H9 (cell line): ENCODE results near the gene ELAPOR1. TPM values are rescaled to one million over a fixed set of nuclear protein-coding genes. Genes with fewer than 3 reads are reported as not detected.

Experiments
- DNase-seq: peaks from one replicate; pipeline ENCODE4 v3.0.0-alpha.2; 2017
- H2AFZ ChIP-seq: one replicate; pipeline ENCODE4 v1.6.1; 2013; ENCODE audit warnings: mild to moderate bottlenecking, low read length, control low read depth, moderate library complexity
- H2AK5ac ChIP-seq: 2 replicates; pipeline ENCODE4 v1.6.1; 2013; ENCODE audit warnings: low read length, control low read depth, mixed read lengths; ENCODE audit not compliant: insufficient read length
- H2BK120ac ChIP-seq: one replicate; pipeline ENCODE4 v1.6.1; 2013; ENCODE audit warnings: low read depth, mild to moderate bottlenecking, low read length, control low read depth, inconsistent platforms; ENCODE audit not compliant: poor library complexity, severe bottlenecking
- H2BK12ac ChIP-seq: 2 replicates; pipeline ENCODE4 v1.6.1; 2013; ENCODE audit warnings: low read length, control low read depth, mixed read lengths, low read depth; ENCODE audit not compliant: insufficient read length
- H2BK15ac ChIP-seq: 2 replicates; pipeline ENCODE4 v1.6.1; 2013; ENCODE audit warnings: low read depth, low read length, control low read depth
- H2BK20ac ChIP-seq: one replicate; pipeline ENCODE4 v1.6.1; 2013; ENCODE audit warnings: low read depth, mild to moderate bottlenecking, low read length, control low read depth, inconsistent platforms; ENCODE audit not compliant: poor library complexity, severe bottlenecking
- H2BK5ac ChIP-seq: 2 replicates; pipeline ENCODE4 v1.6.1; 2013; ENCODE audit warnings: low read length, control low read depth, mixed read lengths; ENCODE audit not compliant: insufficient read length
- H3K14ac ChIP-seq: 2 replicates; pipeline ENCODE4 v1.6.1; 2013; ENCODE audit warnings: low read length, control low read depth; ENCODE audit not compliant: insufficient read depth
- H3K18ac ChIP-seq: 2 replicates; pipeline ENCODE4 v1.6.1; 2013; ENCODE audit warnings: low read depth, mild to moderate bottlenecking, mixed read lengths, low read length, control low read depth; ENCODE audit not compliant: insufficient read length
- H3K23ac ChIP-seq: 2 replicates; pipeline ENCODE4 v1.6.1; 2013; ENCODE audit warnings: low read length, control low read depth, mixed read lengths, low read depth; ENCODE audit not compliant: insufficient read length
- H3K23me2 ChIP-seq: 2 replicates; pipeline ENCODE4 v1.6.1; 2013; ENCODE audit warnings: low read depth, mild to moderate bottlenecking, mixed read lengths, low read length, control low read depth; ENCODE audit not compliant: insufficient read length, poor library complexity, severe bottlenecking
- H3K27ac ChIP-seq: 2 replicates; pipeline ENCODE4 v1.5.1; 2013; ENCODE audit warnings: low read length, control low read depth, mixed read lengths, low read depth; ENCODE audit not compliant: insufficient read length
- H3K27me3 ChIP-seq: 2 replicates; pipeline ENCODE4 v1.6.1; 2013; ENCODE audit warnings: low read length, control low read depth, inconsistent platforms; ENCODE audit not compliant: insufficient read depth
- H3K4ac ChIP-seq: 2 replicates; pipeline ENCODE4 v1.6.1; 2013; ENCODE audit warnings: low read depth, mild to moderate bottlenecking, control low read depth, inconsistent platforms, low read length, moderate library complexity
- H3K4me1 ChIP-seq: 2 replicates; pipeline ENCODE4 v1.6.1; 2013; ENCODE audit warnings: low read length, control low read depth, inconsistent platforms; ENCODE audit not compliant: insufficient read depth
- H3K4me2 ChIP-seq: 2 replicates; pipeline ENCODE4 v1.6.1; 2013; ENCODE audit warnings: low read length, control low read depth, mixed read lengths; ENCODE audit not compliant: insufficient read length, insufficient read depth
- H3K56ac ChIP-seq: 2 replicates; pipeline ENCODE4 v1.6.1; 2013; ENCODE audit warnings: low read depth, mild to moderate bottlenecking, mixed read lengths, low read length, control low read depth; ENCODE audit not compliant: insufficient read length
- H3K79me1 ChIP-seq: 2 replicates; pipeline ENCODE4 v1.6.1; 2013; ENCODE audit warnings: low read depth, mild to moderate bottlenecking, moderate library complexity, low read length, control low read depth, inconsistent platforms; ENCODE audit not compliant: insufficient read depth, poor library complexity, severe bottlenecking
- H3K79me2 ChIP-seq: 2 replicates; pipeline ENCODE4 v1.6.1; 2013; ENCODE audit warnings: low read length, control low read depth, inconsistent platforms; ENCODE audit not compliant: insufficient read depth
- H3K9ac ChIP-seq: 2 replicates; pipeline ENCODE4 v1.6.1; 2013; ENCODE audit warnings: low read length, control low read depth, mixed read lengths; ENCODE audit not compliant: insufficient read length; ENCODE audit errors: extremely low read depth
- H3K9me3 ChIP-seq: one replicate; pipeline ENCODE4 v1.6.1; 2013; ENCODE audit warnings: low read depth, low read length, inconsistent platforms; ENCODE audit not compliant: control insufficient read depth
- H3T11ph ChIP-seq: one replicate; pipeline ENCODE4 v1.6.1; 2013; ENCODE audit warnings: mild to moderate bottlenecking, low read length, control low read depth, inconsistent platforms
- H4K20me1 ChIP-seq: one replicate; pipeline ENCODE4 v1.6.1; 2013; ENCODE audit not compliant: control insufficient read depth, insufficient read length, insufficient read depth
- H4K5ac ChIP-seq: 2 replicates; pipeline ENCODE4 v1.6.1; 2013; ENCODE audit warnings: low read depth, mild to moderate bottlenecking, mixed read lengths, low read length, control low read depth; ENCODE audit not compliant: insufficient read length
- H4K8ac ChIP-seq: replicated peaks from 2 replicates; pipeline ENCODE4 v1.6.1; 2013; ENCODE audit warnings: low read length, control low read depth, mixed read lengths, low read depth; ENCODE audit not compliant: insufficient read length
- H4K91ac ChIP-seq: 2 replicates; pipeline ENCODE4 v1.6.1; 2013; ENCODE audit warnings: low read depth, mild to moderate bottlenecking, moderate library complexity, mixed read lengths, low read length, control low read depth; ENCODE audit not compliant: insufficient read length
- H3K27ac Mint-ChIP-seq, 3 experiments: 2 replicates in 2 of 3; 3 replicates in 1 of 3; pipeline ENCODE4 v1.8.0; 2020 to 2021; ENCODE audit warnings: mixed read lengths in 3 of 3, mild to moderate bottlenecking in 1 of 3, moderate library complexity in 1 of 3
- H3K27me3 Mint-ChIP-seq: 2 replicates; pipeline ENCODE4 v1.8.0; 2021; ENCODE audit warnings: low read depth, mild to moderate bottlenecking, moderate library complexity, mixed read lengths
- H3K36me3 Mint-ChIP-seq, 3 experiments: 2 replicates in 2 of 3; 3 replicates in 1 of 3; pipeline ENCODE4 v1.8.0; 2020 to 2021; ENCODE audit warnings: low read depth in 3 of 3, mixed read lengths in 3 of 3; ENCODE audit not compliant: insufficient read depth in 1 of 3
- H3K4me1 Mint-ChIP-seq, 2 experiments: 2 replicates each; pipeline ENCODE4 v1.8.0; 2020; ENCODE audit warnings: mixed read lengths in 2 of 2
- H3K4me3 Mint-ChIP-seq, 2 experiments: 2 replicates in 1 of 2; 3 replicates in 1 of 2; pipeline ENCODE4 v1.8.0; 2020 to 2021; ENCODE audit warnings: mild to moderate bottlenecking in 2 of 2, mixed read lengths in 2 of 2, moderate library complexity in 1 of 2
- H3K9me3 Mint-ChIP-seq, 2 experiments: 2 replicates in 1 of 2; 3 replicates in 1 of 2; pipeline ENCODE4 v1.8.0; 2020; ENCODE audit warnings: mild to moderate bottlenecking in 2 of 2, mixed read lengths in 2 of 2, moderate library complexity in 1 of 2
- CTCF ChIP-seq: fragments of 200-600 bp; sonication (generic); conservative IDR thresholded peaks from 3 replicates; pipeline ENCODE4 v1.8.0; 2021; ENCODE audit warnings: antibody characterized with exemption, mild to moderate bottlenecking
- WGBS: extraction: QIAGEN DNeasy Blood & Tissue Kit; methylation state at CpG from one replicate; pipeline ENCODE4 v1.1.7; 2013; ENCODE audit warnings: missing lambda C conversion rate, low lambda C conversion rate, mixed read lengths; ENCODE audit not compliant: insufficient read length; ENCODE audit errors: extremely low coverage; 5-methylcytosine and 5-hydroxymethylcytosine counted together
- total RNA-seq: library from RNA; stranded (reverse); gene quantifications from 2 replicates; pipeline ENCODE4 v1.2.1, GENCODE V29; 2021

Gene ELAPOR1
- total RNA-seq, 1 experiment from 2014 or later = 0.55 TPM

DNA sequence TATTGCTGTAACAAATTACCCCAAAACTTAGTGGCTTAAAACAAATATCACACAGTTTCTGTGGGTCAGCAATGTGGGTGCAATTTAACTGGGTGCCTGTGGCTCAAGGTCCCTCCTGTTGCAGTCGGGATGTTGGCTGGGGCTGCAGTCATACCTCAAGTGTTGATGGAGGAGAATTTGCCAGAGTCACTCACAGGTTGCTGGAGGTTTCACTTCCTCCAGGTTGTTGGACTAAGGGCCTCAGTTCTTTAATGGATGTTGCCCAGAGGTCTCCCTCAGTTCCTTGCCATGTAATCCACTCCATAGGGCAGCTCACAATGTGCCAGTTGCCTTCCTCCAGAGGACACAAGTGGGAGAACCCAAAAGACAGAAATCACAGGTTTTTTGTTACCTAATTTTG, 35.6 kb upstream of the ELAPOR1 start:
- TF ChIP-seq CTCF = no peak
- no peak overlapping the region for H3T11ph ChIP-seq
- no peak for DNase-seq
- H2AFZ ChIP-seq = no peak overlapping the region
- WGBS = no CpG with 5 or more reads among the region's 1 CpG
- no peak overlapping the region for H4K91ac ChIP-seq
- no peak overlapping the region for H3K18ac ChIP-seq
- H3K79me1 ChIP-seq = no peaks in the 10 kb centered on the region
- H2BK120ac ChIP-seq = no peak overlapping the region
- no peak overlapping the region for H3K23ac ChIP-seq
- peaks cover 0 to 6% of the 10 kb centered on the region in 2 experiments; a peak in 2 of 5 replicates for H3K9me3 Mint-ChIP-seq
- H2BK12ac ChIP-seq = no peak overlapping the region
- no peak overlapping the region for H2BK15ac ChIP-seq
- no peaks in the 10 kb centered on the region for H3K27me3 Mint-ChIP-seq
- no peak overlapping the region for H3K27ac Mint-ChIP-seq
- H3K9ac ChIP-seq = no peak overlapping the region
- no peak overlapping the region for H2BK5ac ChIP-seq
- no peak overlapping the region for H3K4me2 ChIP-seq
- no peak overlapping the region for H3K4me3 Mint-ChIP-seq
- no peak overlapping the region for H3K27ac ChIP-seq
- H3K4me1 ChIP-seq = no peaks in the 10 kb centered on the region; the same call in 1 of the 2 replicates
- no peaks in the 10 kb centered on the region for H3K23me2 ChIP-seq
- H3K27me3 ChIP-seq = no peaks in the 10 kb centered on the region
- H3K9me3 ChIP-seq = no peaks in the 10 kb centered on the region
- peaks cover 2% of the 10 kb centered on the region; the same call in 1 of the 2 replicates for H3K79me2 ChIP-seq
- no peak overlapping the region for H3K56ac ChIP-seq
- H2BK20ac ChIP-seq = no peak overlapping the region
- no peak overlapping the region for H3K4ac ChIP-seq
- peaks cover 16 to 23% of the 10 kb centered on the region in 2 experiments for H3K4me1 Mint-ChIP-seq
- no peak overlapping the region for H3K14ac ChIP-seq
- no peak overlapping the region for H4K8ac ChIP-seq
- no peak overlapping the region for H4K5ac ChIP-seq
- H3K36me3 Mint-ChIP-seq = peaks cover 14 to 20% (median 17%) of the 10 kb centered on the region in 3 experiments
- H2AK5ac ChIP-seq = no peak overlapping the region
- no peaks in the 10 kb centered on the region for H4K20me1 ChIP-seq
